Activated CD8-positive, alpha-beta memory T cell treated with anti-CD3 and anti-CD28 coated beads, Interleukin-2, amount 50 U/mL, for 1 hour (primary cell): ENCODE measurements around the gene NACA.

Experiments used
- DNase-seq: peaks from one replicate; pipeline ENCODE4 v3.0.0-alpha.2; 2020; ENCODE audit errors: extremely low read depth

NACA gene

GRCh38 chr12:56687223-56688128 is 37.6 kb downstream of the NACA start:
- peak; percentile 21 for DNase-seq

DNA sequence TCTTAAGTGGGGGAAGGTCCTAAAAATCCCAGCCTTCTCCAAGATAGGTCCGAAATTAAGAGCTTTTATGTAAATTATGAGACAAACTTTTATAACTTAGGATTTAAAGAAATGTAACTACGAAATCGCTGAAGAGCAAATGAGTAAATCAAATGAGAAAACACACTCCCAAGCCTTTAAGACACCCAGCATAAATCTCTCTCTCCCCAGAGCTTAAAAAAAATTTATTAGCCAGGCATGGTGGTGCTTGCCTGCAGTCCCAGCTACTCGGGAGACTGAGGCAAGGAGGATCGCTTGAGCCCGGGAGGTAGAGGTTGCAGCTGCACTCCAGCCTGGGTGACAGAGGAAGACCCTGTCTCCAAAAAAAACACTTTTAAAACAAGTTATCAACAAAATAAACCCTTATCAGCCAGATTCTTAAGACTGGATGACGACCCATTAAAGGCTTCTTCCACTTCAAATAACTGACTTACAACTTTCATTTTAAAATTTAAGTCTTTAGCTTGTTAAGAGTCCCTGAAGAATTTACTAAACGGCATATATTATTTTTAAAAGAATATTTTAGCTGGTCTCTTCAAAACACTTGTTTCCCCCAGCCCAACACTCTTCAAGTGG is 40.2 kb downstream of the NACA start:
- DNase-seq, result no peak

DNA sequence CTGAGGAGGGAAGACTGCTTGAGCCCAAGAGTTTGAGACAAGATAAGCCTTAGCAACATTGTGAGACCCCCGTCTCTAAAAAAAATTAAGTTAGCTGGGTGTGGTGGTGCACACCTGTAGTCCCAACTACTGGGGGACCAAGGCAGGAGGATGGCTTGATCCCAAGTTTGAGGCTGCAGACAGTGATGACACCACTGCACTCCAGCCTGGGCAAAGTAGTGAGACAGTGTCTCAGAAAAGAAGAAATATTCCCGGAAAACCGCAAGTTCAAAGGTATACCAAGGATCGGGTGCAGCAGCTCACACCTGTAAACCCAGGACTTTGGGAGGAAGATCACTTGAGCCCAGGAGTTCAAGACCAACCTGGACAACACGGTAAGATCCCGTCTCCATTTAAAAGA is 42.8 kb downstream of the NACA start:
- DNase-seq, result no peak

- DNase-seq, result no peak
Observed at GRCh38 chr12:56679883-56680575, 45.1 kb downstream of the NACA start.

GRCh38 chr12:56678852-56679251 is 46.2 kb downstream of the NACA start:
- DNase-seq, result no peak

GRCh38 chr12:56677680-56678079 is 47.4 kb downstream of the NACA start:
- no peak for DNase-seq

DNA sequence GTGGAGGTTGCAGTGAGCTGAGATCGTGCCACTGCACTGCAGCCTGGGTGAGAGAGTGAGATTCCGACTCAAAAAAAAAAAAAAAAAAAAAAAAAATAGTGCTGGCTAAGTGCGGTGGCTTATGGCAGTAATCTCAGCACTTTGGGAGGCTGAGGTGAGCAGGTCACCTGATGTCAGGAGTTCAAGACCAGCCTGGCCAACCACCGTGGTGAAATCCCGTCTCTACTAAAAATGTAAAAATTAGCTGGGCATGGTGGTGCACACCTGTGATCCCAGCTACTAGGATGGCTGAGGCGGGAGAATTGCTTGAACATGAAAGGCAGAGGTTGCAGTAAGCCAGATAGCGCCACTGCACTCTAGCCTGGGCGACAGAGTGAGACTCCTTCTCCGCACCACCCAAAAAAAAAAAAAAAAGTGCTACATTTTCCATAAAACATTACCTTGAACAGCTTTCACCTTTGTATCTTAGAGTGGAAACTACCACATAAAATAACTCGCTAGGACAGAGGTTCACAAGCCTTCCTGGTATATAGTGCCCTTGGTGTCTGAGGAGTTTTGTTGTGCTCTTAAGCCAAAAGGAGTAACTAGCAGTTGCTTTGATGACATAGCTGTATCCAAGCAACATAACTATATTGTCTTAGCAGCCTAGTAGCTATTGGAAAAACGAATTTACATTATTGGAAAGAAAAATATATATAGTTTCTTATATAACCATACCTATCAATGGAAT is 48.1 kb downstream of the NACA start:
- no peak for DNase-seq

- DNase-seq, result no peak
Observed at GRCh38 chr12:56671608-56672007, 53.5 kb downstream of the NACA start.

GRCh38 chr12:56670836-56671235 is 54.3 kb downstream of the NACA start:
- no peak for DNase-seq

- no peak for DNase-seq
Observed at GRCh38 chr12:56668197-56668457, 57.0 kb downstream of the NACA start.
